ENCODE measurements around the gene TSPAN32.

DNA sequence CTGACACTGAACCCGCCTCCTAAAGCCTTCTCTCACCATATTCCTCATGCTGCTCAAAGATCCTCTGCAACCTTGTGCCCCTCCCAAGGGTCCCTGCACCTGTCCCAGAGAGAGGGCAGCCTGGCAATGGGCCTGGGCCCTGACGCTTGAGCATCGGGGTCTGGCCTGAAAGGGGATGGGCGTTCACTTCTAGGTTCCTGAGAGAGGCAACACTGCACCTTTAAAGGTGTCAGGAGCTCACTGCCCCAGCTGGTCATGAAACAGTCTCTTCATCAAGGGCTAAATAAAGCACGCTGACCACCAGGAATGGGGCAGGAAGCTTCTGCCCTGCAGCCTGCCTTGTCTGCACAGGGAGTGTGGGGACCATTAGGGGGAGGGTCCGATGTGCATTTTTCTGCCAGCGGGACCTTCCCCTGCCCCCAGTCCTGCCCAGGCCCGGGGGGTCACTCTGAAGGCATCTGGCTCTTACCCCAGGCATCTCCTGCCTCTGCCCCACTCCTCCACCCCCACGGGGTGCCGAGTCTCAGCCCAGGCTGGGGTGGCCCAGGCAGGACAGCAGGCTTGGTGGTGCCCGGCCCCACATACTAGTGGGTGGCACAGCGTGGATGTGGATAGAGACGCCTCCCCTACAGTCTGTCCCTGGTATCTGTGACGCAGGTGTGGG, 3.5 kb upstream of the TSPAN32 start:
- TF ChIP-seq ZNF558 (tag by site-specific recombination; IDR thresholded peaks at IDR 0.05) (no peak), ZNF174 (tag by site-specific recombination; IDR thresholded peaks at IDR 0.05) (no peak), ZNF24 (tag by site-specific recombination; IDR thresholded peaks at IDR 0.05) (no peak), ZNF76 (tag by site-specific recombination; IDR thresholded peaks at IDR 0.05; ENCODE audit: borderline replicate concordance, low read depth) (no peak), ZBTB21 (tag by site-specific recombination; IDR thresholded peaks at IDR 0.05) (no peak)
